Stimulated activated CD8-positive, alpha-beta memory T cell treated with anti-CD3 and anti-CD28 coated beads, Interleukin-4, amount 100 ng/mL, for 1 hour (primary cell): ENCODE results near the gene MGLL.

Experiments
- DNase-seq, 2 donors: peaks; one replicate each; pipeline ENCODE4 v3.0.0-alpha.2; 2020; ENCODE audit warnings: low read depth in 2 of 2, low spot score in 1 of 2

Gene MGLL

GRCh38 chr3:127743351-127744252 is 78.7 kb downstream of the MGLL start:
- DNase-seq, result no peak

DNA sequence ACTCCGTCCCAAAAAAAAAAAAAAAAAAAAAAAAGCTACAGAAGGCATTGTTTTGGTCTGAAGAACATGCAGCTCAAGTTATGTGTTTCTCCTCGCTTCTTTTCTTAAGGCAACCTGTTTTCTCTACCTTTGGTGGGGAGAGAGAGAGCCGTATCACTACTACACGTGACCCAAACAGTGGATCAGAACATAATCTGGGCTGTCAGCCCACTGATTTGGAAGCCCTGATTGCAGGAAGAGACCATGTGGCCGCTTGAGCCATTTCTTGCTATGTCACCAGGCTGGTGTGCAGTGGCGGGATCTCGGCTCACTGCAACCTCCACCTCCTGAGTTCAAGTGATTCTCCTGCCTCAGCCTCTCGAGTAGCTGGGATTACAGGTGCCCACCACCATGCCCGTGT is 79.7 kb downstream of the MGLL start:
- no peak for DNase-seq

DNA sequence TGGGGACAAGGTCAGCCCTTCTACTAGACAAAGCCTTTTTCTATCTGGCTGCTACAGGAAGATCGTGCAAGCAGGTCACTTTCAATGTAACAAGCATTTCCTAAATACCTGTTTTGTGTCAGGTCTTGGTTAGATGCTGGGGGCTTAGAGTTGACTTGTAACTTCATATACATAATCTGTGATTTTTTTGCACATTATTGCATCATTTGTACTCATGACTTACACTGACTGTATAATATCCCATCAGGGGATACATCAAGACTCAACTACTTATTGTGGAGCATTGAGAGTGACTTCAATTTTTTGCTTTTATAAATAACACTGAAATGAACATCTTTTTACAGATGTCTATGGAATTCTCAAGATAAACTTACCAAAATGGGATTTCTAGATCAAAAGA is 80.6 kb downstream of the MGLL start:
- DNase-seq, result no peak

- no peak for DNase-seq
These were observed 81.1 kb downstream of the MGLL start for GRCh38 chr3:127741246-127741645.

GRCh38 chr3:127740136-127740915 is 82.0 kb downstream of the MGLL start:
- DNase-seq, result no peak

DNA sequence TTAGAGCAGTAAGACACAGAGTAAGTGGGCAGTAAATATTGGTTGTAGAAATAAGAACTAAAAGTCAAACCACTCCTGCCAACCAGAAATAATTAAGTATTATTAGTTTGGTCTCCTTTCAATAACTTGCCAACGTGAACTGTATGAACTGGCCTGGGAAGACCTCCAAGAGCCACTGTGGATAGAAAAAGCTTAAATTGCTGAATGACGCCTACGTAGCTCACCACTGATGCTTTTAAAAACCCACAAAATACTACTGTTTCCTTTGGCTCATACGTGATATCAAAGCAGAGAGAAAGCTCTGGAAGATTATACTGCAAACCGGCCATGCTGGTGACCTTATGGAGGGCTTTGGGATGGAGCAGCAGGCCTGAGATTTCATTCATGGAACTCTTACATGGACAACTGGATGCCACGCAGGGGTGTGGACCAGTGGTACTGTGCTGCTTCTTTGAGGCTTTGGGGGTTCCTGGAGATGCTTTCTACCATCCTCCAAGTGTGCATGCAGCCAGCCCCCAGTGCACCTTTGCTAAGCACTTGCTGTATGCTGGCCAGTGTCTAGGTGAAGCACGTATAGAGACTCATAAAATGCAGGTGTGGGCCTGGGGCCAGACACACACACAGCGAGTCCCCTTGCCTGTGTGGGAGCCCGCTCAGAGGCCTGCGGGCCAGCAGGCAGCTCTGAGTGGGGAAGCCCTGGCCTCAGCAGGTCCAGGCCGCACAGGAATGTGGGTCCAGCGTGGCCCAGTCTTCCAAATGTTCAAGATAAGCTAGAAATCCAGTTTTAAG is 82.8 kb downstream of the MGLL start:
- no peak for DNase-seq

- no peak for DNase-seq
These were observed 84.0 kb downstream of the MGLL start for GRCh38 chr3:127738192-127738840.

- no peak for DNase-seq
These were observed 85.3 kb downstream of the MGLL start for GRCh38 chr3:127736801-127737539.

GRCh38 chr3:127735767-127736693 is 86.3 kb downstream of the MGLL start:
- DNase-seq, result no peak

DNA sequence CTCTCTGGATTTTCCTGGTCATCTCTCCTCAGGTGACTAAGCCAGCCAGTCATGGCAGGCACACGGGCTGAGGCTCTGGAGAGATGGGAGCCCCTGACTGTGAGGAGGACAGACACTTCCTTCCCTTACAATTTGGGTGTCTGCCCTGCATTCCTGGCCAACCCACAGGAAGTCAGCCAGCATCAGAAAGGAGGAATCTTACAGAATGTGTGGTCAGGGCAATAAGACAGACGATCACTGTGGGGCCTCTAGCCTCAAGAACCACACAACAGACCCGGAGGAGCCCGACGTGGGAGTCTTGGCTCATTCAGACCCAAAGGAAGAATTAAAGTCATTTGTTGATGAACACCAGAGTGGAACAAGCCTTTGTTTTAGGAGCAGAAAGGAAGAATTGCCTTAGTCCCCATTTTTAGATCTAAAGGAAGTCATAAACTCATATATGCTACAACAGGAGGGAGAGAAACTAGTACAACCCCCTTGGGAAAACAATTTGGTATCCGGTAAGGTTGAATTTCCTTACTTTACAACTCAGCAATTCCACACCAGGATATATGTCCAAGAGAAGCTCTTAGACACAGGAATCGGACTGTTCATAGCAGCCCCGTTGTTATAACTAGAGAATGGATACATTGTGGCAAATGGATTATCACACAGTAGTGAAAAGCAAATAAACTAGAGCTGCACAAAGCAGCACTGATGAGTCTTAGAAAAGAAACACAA is 87.4 kb downstream of the MGLL start:
- no peak for DNase-seq

- no peak for DNase-seq
These were observed 88.1 kb downstream of the MGLL start for GRCh38 chr3:127734181-127734720.

DNA sequence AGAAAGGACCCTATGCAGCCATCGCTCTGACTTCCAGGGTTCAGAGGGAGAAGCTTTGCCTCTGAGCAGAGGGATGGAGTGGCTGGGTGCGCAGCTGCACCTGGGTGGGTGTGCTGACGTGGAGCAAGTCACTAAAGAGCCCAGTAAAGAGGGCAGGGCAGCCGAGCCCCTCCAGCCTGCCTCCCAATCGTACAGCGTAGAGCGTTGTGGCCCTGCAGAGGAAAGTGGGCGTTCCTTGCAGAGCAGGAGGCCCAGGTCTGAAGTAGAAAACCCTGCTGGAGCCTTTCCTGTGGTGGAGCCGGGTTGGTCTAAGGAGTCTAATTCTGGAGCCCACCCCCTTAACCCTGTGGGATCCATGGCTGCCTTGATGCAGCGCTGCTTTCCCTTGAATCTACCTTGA is 88.5 kb downstream of the MGLL start:
- no peak for DNase-seq

DNA sequence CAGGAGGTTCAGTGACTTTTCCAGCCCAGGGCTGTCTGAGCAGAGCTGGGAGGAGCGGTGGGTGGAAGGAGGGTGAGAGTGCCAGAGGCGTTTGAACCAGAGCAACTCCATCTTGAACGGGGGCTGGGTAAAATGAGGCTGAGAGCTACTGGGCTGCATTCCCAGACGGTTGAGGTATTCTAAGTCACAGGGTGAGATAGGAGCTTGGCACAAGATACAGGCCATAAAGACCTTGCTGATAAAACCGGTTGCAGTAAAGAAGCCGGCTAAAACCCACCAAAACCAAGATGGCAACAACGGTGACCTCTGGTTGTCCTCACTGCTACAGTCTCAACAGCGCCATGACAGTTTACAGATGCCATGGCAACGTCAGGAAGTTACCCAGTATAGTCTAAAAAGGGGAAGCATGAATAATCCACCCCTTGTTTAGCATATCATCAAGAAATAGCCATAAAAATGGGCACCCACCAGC is 89.4 kb downstream of the MGLL start:
- DNase-seq, result no peak

- DNase-seq, result no peak
These were observed 90.0 kb downstream of the MGLL start for GRCh38 chr3:127732303-127732702.

DNA sequence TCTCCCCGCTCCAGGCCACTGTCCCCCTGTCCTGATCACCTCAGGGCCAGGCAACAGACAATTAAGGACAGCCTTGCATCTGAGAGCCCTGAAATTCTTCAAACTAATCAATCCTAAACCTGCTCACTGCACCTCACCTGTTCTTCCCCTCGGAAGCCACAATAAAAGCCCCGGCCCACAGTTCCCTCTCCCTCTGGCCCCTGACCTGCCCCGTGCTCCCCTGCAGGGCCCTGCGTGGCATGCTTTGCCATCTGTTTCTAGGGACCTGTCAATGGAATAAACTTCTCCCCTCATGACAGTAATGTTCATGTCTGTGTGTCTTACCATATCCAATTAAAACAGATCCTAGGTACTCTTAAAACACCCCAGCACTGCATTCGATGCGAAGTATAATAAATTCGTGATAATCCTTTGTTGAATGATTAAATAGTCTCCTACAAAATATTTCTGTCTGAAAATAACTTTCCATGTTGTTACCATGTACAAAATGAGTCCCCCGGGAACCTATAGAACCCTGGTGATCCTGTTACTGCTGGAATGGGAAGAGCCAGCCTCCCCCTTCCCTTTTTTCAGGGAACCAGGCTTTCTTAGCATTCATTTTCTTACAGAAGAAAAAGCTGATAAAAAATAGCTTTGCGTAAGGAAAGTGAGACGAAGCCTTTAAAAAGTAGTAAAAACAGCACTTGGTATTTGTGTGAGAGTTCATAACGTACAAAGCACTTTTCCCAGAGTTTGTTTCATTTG is 90.6 kb downstream of the MGLL start:
- no peak for DNase-seq

- DNase-seq, result no peak
These were observed 91.5 kb downstream of the MGLL start for GRCh38 chr3:127730666-127731295.

GRCh38 chr3:127730171-127730570 is 92.1 kb downstream of the MGLL start:
- DNase-seq, result no peak
